ENCODE measurements around the gene PARP6.

DNA sequence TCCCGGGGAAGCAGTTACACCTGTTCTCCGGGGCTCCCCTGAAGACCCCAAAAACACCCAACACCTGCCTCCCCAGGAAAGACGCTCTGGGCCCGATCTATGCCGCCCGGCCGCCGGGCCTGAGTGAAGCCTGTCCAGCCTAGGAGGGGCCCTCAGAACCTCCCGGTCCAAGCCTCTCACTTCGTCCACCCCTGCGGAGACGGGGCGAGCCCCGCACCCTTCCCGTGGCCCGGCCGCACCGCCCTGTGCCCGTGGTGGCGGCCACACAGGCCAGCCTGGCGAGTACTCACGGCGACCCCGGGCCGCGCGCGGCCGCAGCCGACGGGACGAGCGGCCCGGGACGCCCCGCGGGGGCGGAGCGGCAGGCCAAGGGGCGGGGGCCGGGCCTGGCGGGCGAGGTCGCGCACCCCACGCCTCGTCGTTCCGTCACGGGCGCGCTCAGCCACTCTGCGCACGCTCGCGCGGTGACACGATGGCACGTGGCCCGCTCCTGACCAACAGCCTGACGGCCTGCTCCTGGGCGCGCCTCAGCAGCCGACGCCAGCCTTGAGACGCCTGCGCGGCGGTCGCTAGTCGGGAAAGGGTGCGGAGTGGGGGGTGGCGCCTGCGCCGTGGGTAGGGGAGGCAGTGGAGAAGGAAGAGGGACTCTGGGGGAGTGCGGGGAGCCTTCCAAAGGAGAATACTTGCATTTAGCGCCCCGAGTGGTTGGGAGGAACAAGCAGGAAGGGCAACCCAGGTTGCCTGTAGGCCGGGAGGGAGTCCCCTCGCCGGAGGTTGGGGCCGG lies at the start of gene PARP6:
- TF ChIP-seq EZH2 (IDR thresholded peaks at IDR 0.05; ENCODE audit: insufficient read depth, poor library complexity, severe bottlenecking) (no peak), EZH2phosphoT487 (IDR thresholded peaks at IDR 0.05; ENCODE audit: insufficient read depth, low read depth) (no peak)
